Mesodermal cell (in vitro differentiated cells): Measurements from ENCODE around the gene KCNK6.

Experiments
- H3K27ac ChIP-seq: 2 replicates; pipeline ENCODE4 v1.7.0; 2013; ENCODE audit warnings: mild to moderate bottlenecking, low read depth, low read length, moderate library complexity; ENCODE audit not compliant: severe bottlenecking
- H3K36me3 ChIP-seq: 2 replicates; pipeline ENCODE4 v1.7.1; 2013; ENCODE audit warnings: mild to moderate bottlenecking, low read length, moderate library complexity; ENCODE audit not compliant: control insufficient read depth, insufficient read depth
- H3K4me1 ChIP-seq: one replicate; pipeline ENCODE4 v1.7.1; 2013; ENCODE audit warnings: mild to moderate bottlenecking, low read length; ENCODE audit not compliant: insufficient read depth, control insufficient read depth, poor library complexity, severe bottlenecking
- H3K4me3 ChIP-seq: 2 replicates; pipeline ENCODE4 v1.7.0; 2013; ENCODE audit warnings: low read length, control low read depth, mild to moderate bottlenecking; ENCODE audit not compliant: insufficient read depth, poor library complexity, severe bottlenecking; ENCODE audit errors: extremely low read depth
- H3K9me3 ChIP-seq: 2 replicates; pipeline ENCODE4 v1.7.1; 2013; ENCODE audit warnings: mild to moderate bottlenecking, low read length, moderate library complexity; ENCODE audit not compliant: control insufficient read depth
- WGBS, 2 experiments: methylation state at CpG; one replicate each; pipeline ENCODE4 v1.1.5; 2013; ENCODE audit warnings: missing lambda C conversion rate in 2 of 2; ENCODE audit not compliant: insufficient coverage in 2 of 2; 5-methylcytosine and 5-hydroxymethylcytosine counted together

The KCNK6 gene

DNA sequence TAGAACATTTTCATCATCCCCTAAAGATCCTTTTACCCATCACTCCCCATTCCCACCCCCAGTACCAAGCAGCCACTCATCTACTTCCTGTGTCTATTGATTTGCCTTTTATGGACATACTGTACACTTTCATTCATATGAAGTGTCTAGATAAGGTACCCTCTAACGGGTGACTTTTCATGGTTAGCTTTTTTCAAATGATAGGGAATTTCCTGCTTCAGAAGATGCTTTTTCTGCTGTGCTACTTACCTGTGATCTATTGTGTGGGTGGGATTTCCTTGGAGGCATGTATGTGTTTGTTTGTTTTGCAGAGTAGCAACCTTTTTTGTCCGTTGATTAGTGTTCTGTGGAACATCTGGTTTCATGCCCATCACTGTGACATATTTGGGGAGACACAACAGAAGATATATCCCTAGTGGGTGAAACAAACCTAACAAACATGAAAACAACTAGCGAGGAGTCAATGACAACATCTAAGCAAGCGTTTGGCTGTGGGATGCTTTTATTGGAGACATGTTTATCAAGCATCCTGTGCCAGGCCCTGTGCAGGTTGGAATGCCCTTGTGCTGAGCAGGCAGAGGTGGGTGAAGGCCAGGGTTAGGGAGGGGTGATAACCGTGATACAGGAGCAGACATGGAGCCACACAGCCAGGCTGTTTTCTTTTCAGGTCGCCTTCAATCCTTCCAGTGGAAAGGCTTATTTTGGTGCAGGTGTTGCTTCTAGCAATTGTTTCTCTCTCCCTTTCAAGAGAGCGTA lies 37.7 kb upstream of the KCNK6 start:
- Histone ChIP-seq H3K4me1 (peaks cover 17% of the 10 kb centered on the region), H3K27ac (no peak overlapping the region), H3K4me3 (no peak overlapping the region), H3K9me3 (no peaks in the 10 kb centered on the region), H3K36me3 (no peaks in the 10 kb centered on the region)
- WGBS, 2 experiments: 86 to 93% methylated on average over 4 of the region's 7 CpGs

DNA sequence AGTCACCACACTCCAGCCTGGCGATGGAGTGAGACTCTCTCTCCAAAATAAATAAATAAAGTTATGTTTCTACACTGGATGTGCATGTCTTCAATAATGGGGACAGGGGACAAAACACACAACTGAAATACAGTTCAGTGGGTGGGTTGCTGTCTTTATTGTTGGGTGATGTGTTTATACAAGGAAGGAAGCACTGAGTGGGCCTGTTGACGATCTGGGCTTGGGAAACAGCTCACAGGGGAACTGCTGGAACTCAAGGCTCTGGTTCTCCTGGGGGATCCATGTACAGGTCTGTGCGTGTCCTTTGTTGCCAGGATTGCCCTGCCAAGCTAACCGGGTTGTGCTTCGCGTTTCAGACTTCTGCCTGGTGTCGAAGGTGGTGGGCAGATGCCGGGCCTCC lies 36.4 kb upstream of the KCNK6 start:
- Histone ChIP-seq H3K27ac (no peak overlapping the region), H3K36me3 (no peaks in the 10 kb centered on the region), H3K4me1 (peaks cover 5% of the 10 kb centered on the region), H3K9me3 (no peaks in the 10 kb centered on the region), H3K4me3 (no peak overlapping the region)
- WGBS, 2 experiments: 97% methylated on average over 7 to 8 of the region's 8 CpGs

DNA sequence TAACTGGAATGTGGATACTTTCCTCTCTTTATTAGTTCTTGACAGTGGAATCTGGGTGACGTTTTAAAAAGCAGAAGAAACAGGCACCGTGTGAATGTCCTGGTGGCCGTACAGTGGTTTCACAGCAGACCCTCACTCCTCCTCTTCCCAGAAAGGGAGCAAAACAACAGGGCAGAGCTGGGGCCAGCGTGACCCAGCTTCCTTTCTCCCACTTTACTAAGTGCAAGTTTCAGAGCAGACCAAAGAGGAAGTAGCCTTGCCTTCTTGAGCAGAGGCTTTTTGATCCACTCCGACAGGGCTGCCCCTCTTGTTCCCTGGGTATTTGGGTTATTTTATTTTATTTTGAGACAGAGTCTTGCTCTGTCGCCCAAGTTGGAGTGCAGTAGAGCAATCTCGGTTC lies 35.2 kb upstream of the KCNK6 start:
- no peak overlapping the region for H3K27ac ChIP-seq
- H3K4me1 ChIP-seq: peaks cover 3% of the 10 kb centered on the region
- WGBS, 2 experiments: 91 to 98% methylated on average over 6 to 7 of the region's 7 CpGs
- H3K36me3 ChIP-seq: peaks cover under 1% of the 10 kb centered on the region
- H3K9me3 ChIP-seq: no peaks in the 10 kb centered on the region
- H3K4me3 ChIP-seq: no peak overlapping the region

DNA sequence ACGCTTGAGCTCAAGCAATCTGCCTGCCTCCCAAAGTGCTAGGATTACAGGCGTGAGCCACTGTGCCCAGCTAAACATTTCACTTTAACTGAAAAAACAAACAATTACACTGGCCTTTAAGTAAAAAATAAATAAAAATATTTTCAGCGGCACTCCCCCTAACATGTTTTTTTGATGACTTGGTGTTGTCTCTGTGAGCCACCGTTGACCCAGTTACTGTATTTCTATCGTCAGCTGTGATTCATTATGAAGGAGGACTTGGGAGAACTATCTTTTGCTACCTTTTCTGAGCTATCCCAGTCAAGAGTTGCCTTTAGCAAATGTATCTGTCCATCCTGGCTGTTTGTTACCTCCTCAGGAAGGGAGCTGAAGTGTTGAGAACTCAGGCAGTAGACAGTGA lies 34.1 kb upstream of the KCNK6 start:
- Histone ChIP-seq H3K9me3 (no peaks in the 10 kb centered on the region), H3K4me3 (no peak overlapping the region)
- 93 to 100% methylated on average over 2 of the region's 5 CpGs for WGBS, 2 experiments

DNA sequence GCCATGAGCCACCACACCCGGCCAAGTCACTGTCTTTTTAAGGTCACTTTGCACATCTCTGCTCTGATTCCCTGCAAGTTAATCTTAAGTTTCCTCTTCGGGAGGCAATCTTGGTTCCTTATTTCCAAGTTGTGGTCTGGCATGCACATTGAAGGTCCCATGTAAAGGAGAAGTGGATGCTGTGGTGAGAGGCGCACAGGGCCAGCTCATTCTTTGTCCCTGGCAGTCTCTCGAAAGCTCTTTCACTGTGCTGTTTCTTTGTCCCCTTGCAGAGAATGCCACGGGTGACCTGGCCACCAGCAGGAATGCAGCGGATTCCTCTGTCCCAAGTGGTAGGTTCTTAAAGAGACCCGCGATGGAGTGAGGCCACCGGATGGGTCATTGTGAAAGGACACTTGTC lies 32.0 kb upstream of the KCNK6 start:
- Histone ChIP-seq H3K4me1 (peaks cover 9% of the 10 kb centered on the region), H3K36me3 (peaks cover 8% of the 10 kb centered on the region)
- WGBS, 2 experiments: 92 to 95% methylated on average over 8 to 9 of the region's 9 CpGs

More for the DNA sequence above, 34.1 kb upstream of the KCNK6 start:
- Histone ChIP-seq H3K36me3 (peaks cover 8% of the 10 kb centered on the region), H3K4me1 (peaks cover 3% of the 10 kb centered on the region), H3K27ac (no peak overlapping the region)

DNA sequence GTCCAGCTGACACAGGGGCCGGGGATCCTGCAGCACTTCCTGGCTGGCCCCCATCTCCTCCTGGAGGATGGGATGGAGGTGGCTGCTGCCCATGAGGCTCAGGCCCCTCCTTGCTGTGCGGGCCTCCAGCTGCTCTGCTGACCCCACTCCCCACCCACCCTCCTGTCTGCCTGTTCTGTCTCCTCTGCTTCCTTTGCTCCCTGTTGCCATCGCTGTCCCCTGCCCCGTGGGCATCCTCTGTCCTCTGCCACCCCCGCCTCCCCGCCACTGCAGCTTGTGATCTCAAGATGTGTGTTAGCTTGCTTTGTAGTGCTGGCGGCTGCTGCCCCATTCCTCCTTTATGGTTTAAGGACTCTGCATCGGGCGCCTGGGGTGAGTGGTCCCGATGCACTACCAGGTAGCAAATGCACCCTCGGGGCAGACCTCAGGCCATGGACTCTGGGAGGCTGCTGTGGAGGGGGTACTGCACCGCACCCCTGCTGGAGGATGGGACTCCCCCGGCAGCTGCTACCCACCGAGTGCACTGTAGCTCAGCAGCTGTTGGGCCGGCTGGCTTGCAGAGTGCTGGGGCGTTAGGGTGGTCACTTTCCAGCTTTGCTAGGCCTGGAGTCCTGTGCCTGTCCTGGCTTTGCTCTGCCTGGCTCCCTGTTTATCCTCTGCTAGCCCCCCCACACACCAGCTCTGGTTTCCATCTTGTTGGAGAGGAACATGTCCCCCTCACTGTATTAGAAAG lies 31.4 kb upstream of the KCNK6 start:
- H3K4me3 ChIP-seq: no peak overlapping the region
- 88 to 97% methylated on average over 12 to 15 of the region's 16 CpGs for WGBS, 2 experiments
- no peak overlapping the region for H3K27ac ChIP-seq
- peaks cover 8% of the 10 kb centered on the region for H3K36me3 ChIP-seq
- H3K4me1 ChIP-seq: peaks cover 9% of the 10 kb centered on the region
- no peaks in the 10 kb centered on the region for H3K9me3 ChIP-seq

More for the DNA sequence above, 32.0 kb upstream of the KCNK6 start:
- H3K4me3 ChIP-seq: no peak overlapping the region
- no peak overlapping the region for H3K27ac ChIP-seq
- no peaks in the 10 kb centered on the region for H3K9me3 ChIP-seq

DNA sequence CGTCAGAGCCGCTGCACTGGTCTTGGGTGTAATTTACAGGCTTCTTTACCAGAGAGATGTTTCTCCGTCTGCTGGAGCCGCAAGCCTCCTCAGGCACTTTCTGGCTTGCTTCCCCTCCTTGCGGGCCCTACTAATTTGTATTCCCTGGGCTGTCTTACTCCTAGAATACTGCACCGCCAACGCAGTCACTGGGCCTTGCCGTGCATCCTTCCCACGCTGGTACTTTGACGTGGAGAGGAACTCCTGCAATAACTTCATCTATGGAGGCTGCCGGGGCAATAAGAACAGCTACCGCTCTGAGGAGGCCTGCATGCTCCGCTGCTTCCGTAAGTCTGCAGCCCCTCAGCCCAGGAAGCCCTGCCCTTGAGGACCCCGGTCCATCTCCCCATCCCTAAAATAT lies 29.7 kb upstream of the KCNK6 start:
- Histone ChIP-seq H3K9me3 (no peaks in the 10 kb centered on the region), H3K36me3 (peaks cover 8% of the 10 kb centered on the region), H3K4me1 (peaks cover 5% of the 10 kb centered on the region), H3K27ac (no peak overlapping the region), H3K4me3 (no peak overlapping the region)
- WGBS, 2 experiments: 96 to 97% methylated on average over 13 to 15 of the region's 15 CpGs

DNA sequence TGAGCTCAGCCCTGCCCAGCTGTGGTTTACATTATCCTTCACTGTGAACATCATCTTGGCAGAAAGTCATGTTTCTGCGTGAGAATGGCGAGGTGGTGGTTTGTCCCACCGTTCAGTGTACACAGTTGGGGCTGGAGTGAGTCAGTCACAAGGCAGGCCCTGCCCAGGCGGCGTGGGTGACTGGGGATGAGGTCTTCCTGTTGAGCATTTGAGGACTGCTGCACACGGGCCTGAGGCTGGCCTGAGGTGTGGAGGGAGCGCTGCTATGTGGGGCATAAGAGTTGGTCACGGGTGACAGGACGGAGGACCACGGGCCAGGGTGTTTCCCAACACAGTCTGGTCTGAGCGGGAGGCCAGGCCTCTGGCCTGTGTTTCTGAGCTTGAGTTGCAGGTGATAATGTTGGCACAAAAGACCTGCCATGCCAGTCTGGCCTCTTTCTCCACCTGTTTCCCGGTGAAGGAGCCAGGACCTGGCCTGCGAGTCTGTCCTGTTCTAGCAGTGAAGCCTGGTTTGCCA lies 29.0 kb upstream of the KCNK6 start:
- H3K4me3 ChIP-seq: no peak overlapping the region
- peaks cover 5% of the 10 kb centered on the region for H3K4me1 ChIP-seq
- H3K36me3 ChIP-seq: peaks cover 8% of the 10 kb centered on the region
- 87 to 96% methylated on average over 12 of the region's 13 CpGs for WGBS, 2 experiments
- H3K9me3 ChIP-seq: no peaks in the 10 kb centered on the region
- H3K27ac ChIP-seq: no peak overlapping the region

DNA sequence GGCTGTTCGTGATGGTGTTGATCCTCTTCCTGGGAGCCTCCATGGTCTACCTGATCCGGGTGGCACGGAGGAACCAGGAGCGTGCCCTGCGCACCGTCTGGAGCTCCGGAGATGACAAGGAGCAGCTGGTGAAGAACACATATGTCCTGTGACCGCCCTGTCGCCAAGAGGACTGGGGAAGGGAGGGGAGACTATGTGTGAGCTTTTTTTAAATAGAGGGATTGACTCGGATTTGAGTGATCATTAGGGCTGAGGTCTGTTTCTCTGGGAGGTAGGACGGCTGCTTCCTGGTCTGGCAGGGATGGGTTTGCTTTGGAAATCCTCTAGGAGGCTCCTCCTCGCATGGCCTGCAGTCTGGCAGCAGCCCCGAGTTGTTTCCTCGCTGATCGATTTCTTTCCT lies 27.8 kb upstream of the KCNK6 start:
- Histone ChIP-seq H3K4me1 (peaks cover 5% of the 10 kb centered on the region), H3K36me3 (peaks cover 8% of the 10 kb centered on the region), H3K27ac (no peak overlapping the region), H3K9me3 (peaks cover 1% of the 10 kb centered on the region), H3K4me3 (no peak overlapping the region)
- WGBS, 2 experiments: 85 to 92% methylated on average over 12 to 14 of the region's 15 CpGs

DNA sequence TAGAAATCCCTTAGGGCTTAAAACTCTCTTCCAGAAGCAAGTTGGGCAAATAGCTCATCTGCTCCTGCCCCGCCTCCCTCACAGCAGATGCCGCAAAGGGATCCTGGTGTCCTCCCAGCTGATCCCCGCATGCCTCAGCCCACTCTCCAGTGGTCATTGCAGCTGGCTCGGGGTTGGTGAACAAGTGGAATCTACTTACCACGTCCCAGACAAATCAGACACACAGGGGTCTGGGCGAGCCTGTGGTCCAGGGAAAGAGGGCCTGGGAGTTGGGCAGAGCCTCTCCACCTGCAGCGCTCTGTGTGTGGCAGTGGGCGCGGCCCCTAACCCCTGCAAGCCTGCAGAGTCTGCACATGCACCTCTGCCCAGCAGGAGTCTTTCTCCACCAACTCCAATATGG lies 26.4 kb upstream of the KCNK6 start:
- H3K4me1 ChIP-seq: peaks cover 5% of the 10 kb centered on the region
- no peak overlapping the region for H3K4me3 ChIP-seq
- no peak overlapping the region for H3K27ac ChIP-seq
- peaks cover 8% of the 10 kb centered on the region for H3K36me3 ChIP-seq
- peaks cover 5% of the 10 kb centered on the region for H3K9me3 ChIP-seq
- WGBS, 2 experiments: 95 to 98% methylated on average over 8 of the region's 9 CpGs

DNA sequence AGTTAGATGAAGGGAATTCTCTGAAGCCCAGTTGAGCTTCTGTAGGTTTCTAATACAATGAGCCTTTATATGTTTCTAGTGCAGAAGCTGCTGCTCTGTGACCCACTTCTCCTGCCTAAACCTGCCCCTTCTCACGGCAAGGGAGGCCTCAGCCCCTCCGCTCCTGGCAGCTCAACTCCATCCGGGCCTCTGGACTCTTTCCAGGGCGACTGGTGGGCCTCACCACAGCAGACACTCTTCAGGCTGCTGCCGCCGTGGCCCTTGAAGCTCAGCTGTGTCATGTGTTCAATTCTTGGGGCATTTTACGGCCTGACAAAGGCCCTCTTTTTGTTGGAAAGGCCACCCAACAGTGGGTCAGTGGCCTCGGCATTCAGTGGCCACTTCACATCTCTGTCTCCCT lies 25.6 kb upstream of the KCNK6 start:
- Histone ChIP-seq H3K27ac (no peak overlapping the region), H3K9me3 (peaks cover 5% of the 10 kb centered on the region), H3K4me1 (peaks cover 13% of the 10 kb centered on the region), H3K36me3 (peaks cover 8% of the 10 kb centered on the region), H3K4me3 (no peak overlapping the region)
- WGBS, 2 experiments: 91 to 92% methylated on average over 7 to 8 of the region's 8 CpGs
